ENCODE results near the gene STXBP4.

Gene STXBP4

GRCh38 chr17:55140809-55141208 is 172.2 kb downstream of the STXBP4 start:
- H3K4me1 Mint-ChIP-seq (ENCODE audit: low read depth) = no peaks in the 10 kb centered on the region
- H3K4me3 Mint-ChIP-seq = no peak overlapping the region
- no peaks in the 10 kb centered on the region for H3K27me3 Mint-ChIP-seq
- intact Hi-C loops (cut with micrococcal nuclease) = no loop called here
- no peaks in the 10 kb centered on the region for H3K36me3 Mint-ChIP-seq (ENCODE audit: low read depth)
- no peaks in the 10 kb centered on the region for H3K9me3 Mint-ChIP-seq
- H3K27ac Mint-ChIP-seq = no peak overlapping the region

GRCh38 chr17:55144518-55144917 is 176.0 kb downstream of the STXBP4 start:
- Mint-ChIP-seq H3K36me3 (ENCODE audit: low read depth) (no peaks in the 10 kb centered on the region), H3K27me3 (no peaks in the 10 kb centered on the region), H3K4me1 (ENCODE audit: low read depth) (no peaks in the 10 kb centered on the region), H3K27ac (no peak overlapping the region), H3K9me3 (no peaks in the 10 kb centered on the region), H3K4me3 (no peak overlapping the region)
- intact Hi-C loops (cut with micrococcal nuclease) = no loop called here

GRCh38 chr17:55149485-55149884 is 180.9 kb downstream of the STXBP4 start:
- H3K4me1 Mint-ChIP-seq (ENCODE audit: low read depth) = no peaks in the 10 kb centered on the region
- H3K4me3 Mint-ChIP-seq = no peak overlapping the region
- H3K27me3 Mint-ChIP-seq = no peaks in the 10 kb centered on the region
- no peak overlapping the region for H3K27ac Mint-ChIP-seq
- no peaks in the 10 kb centered on the region for H3K9me3 Mint-ChIP-seq
- no peaks in the 10 kb centered on the region for H3K36me3 Mint-ChIP-seq (ENCODE audit: low read depth)
- intact Hi-C loops (cut with micrococcal nuclease) = no loop called here

DNA sequence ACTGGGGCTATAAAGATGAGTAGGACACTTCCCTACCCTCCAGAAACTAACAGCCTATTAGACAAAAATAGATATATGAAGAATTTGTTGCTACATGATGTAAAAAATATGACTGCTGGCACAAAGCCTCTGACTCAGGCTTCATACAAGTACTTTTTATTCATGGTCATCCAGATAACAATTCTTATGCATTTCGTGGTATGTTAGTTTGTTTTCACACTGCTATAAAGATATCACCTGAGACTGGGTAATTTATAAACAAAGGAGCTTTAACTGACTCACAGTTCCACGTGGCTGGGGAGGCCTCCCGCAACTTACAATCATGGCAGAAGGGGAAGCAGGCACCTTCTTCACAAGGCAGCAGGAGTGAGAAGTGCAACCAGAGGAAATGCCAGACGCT is 183.7 kb downstream of the STXBP4 start:
- Mint-ChIP-seq H3K27ac (no peak overlapping the region), H3K4me3 (no peak overlapping the region), H3K36me3 (ENCODE audit: low read depth) (no peaks in the 10 kb centered on the region), H3K9me3 (no peaks in the 10 kb centered on the region), H3K27me3 (no peaks in the 10 kb centered on the region), H3K4me1 (ENCODE audit: low read depth) (no peaks in the 10 kb centered on the region)
- intact Hi-C loops (cut with micrococcal nuclease) = no loop called here

DNA sequence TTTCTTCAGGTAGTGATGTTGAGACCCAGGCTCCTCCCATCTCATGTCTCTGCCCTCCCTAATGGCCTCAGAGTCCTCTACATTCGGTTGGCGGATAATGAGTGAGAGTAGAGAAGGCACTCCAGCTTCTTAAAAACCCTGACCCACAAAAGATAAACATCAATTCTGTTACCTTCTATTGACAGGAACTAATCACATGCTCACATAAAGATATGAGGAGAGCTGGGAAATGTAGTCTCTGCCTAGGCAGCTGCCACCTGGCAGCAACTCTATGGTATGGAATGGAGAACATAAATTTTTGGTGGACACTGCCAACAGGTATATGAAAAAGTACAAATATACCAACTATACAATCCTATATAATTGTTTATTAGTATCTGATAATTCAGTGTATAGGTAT is 185.5 kb downstream of the STXBP4 start:
- Mint-ChIP-seq H3K4me1 (ENCODE audit: low read depth) (no peaks in the 10 kb centered on the region), H3K36me3 (ENCODE audit: low read depth) (no peaks in the 10 kb centered on the region), H3K4me3 (no peak overlapping the region), H3K27me3 (no peaks in the 10 kb centered on the region), H3K9me3 (no peaks in the 10 kb centered on the region), H3K27ac (no peak overlapping the region)
- intact Hi-C loops (cut with micrococcal nuclease) = no loop called here

DNA sequence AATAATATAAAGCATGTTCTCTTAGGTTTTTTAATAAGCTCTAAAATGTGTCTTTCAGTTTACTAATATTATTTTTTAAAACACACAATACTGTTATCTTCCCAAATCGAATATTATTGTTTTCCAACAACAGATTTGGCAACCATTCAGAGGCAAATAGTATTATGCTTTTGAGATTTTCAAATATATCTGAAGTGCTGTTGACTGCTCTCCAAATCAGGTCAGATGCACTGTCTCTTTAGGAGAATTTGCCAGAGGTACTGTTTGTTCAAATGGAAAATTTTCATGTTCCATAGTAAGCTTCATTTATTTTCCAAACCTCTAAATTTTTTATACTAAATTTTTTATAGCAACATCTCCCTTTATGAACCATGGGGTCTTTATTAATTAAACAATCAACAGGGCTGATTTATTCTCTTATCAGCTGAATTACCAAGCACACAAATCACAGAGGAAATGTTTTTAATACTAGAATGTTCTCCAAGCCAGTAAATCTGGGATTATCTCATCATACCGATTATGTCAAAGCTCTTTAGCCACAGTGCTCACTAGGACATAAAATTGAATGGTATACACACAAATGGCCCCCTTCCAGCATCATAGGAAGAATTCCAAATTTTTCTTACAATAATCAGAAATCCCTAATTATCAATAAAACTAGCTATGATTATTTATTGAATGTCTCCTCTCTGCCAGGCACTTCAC is 187.4 kb downstream of the STXBP4 start:
- no peak overlapping the region for H3K27ac Mint-ChIP-seq
- H3K36me3 Mint-ChIP-seq (ENCODE audit: low read depth) = no peaks in the 10 kb centered on the region
- no peaks in the 10 kb centered on the region for H3K4me1 Mint-ChIP-seq (ENCODE audit: low read depth)
- no peaks in the 10 kb centered on the region for H3K9me3 Mint-ChIP-seq
- H3K27me3 Mint-ChIP-seq = no peaks in the 10 kb centered on the region
- intact Hi-C loops (cut with micrococcal nuclease) = no loop called here
- H3K4me3 Mint-ChIP-seq = no peak overlapping the region

DNA sequence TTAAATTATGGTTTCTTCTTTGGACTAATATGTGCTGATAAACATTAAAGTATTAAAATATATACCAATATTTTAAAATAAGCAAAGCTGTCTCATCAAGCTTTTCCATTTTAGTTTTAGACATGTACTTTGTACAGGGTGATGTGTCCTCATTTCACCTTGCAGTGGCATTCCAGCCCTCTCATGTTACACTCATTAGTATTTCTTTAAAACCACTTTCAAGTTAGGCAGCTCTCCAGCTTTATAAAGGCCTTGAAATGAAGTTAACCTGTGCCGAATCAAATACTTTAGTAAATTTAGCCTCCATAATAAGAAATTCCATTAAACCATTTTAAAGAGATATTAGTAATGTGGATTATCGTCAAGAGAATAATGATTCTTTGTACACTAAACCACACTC is 188.6 kb downstream of the STXBP4 start:
- H3K9me3 Mint-ChIP-seq = no peaks in the 10 kb centered on the region
- intact Hi-C loops (cut with micrococcal nuclease) = no loop called here

DNA sequence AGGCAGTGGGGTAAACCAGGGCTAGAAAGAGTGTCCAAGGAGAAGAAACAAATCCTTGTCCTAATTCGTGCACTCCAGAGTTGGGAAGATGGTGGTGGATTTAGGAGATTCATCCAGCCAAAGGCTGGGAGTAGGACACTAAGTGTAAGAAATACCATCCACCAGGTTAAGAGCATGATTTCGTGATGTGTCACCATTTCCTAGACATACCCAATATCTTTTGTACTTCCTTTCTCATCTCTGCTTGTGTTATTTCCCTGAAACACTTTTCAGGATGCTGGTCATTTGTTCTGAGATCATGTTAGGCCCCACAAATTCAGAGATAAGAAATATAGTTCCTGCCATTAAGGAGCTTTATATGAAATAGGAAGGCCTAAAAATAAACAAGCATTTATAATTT is 189.9 kb downstream of the STXBP4 start:
- Mint-ChIP-seq H3K4me1 (ENCODE audit: low read depth) (no peaks in the 10 kb centered on the region), H3K4me3 (no peak overlapping the region), H3K36me3 (ENCODE audit: low read depth) (no peaks in the 10 kb centered on the region), H3K27ac (no peak overlapping the region), H3K9me3 (no peaks in the 10 kb centered on the region), H3K27me3 (no peaks in the 10 kb centered on the region)
- intact Hi-C loops (cut with micrococcal nuclease) = no loop called here

More for the DNA sequence above, 188.6 kb downstream of the STXBP4 start:
- Mint-ChIP-seq H3K4me3 (no peak overlapping the region), H3K4me1 (ENCODE audit: low read depth) (no peaks in the 10 kb centered on the region), H3K36me3 (ENCODE audit: low read depth) (no peaks in the 10 kb centered on the region), H3K27me3 (no peaks in the 10 kb centered on the region), H3K27ac (no peak overlapping the region)

DNA sequence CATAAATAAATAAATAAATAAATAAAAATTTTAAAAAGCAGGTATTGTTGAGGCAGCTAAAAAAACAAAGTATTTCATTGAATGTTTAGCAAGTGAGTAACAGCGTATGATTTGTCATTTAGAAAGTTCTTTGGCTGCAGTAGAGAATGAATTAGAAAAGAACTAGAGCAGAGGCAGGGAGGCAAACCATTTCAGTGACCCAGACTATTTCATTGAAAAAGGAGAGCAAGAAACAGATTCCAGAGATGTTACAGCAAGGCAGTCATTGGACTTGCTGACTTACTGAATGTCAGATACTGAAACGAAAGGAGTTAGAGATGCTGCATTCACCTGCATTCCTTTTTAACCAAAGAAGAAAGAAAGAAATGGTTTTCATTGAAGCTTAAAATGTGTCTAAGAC is 190.7 kb downstream of the STXBP4 start:
- Mint-ChIP-seq H3K9me3 (no peaks in the 10 kb centered on the region), H3K36me3 (ENCODE audit: low read depth) (no peaks in the 10 kb centered on the region), H3K27me3 (no peaks in the 10 kb centered on the region), H3K4me1 (ENCODE audit: low read depth) (no peaks in the 10 kb centered on the region), H3K27ac (no peak overlapping the region), H3K4me3 (no peak overlapping the region)
- intact Hi-C loops (cut with micrococcal nuclease) = no loop called here

GRCh38 chr17:55160501-55160900 is 191.9 kb downstream of the STXBP4 start:
- Mint-ChIP-seq H3K36me3 (ENCODE audit: low read depth) (no peaks in the 10 kb centered on the region), H3K9me3 (no peaks in the 10 kb centered on the region), H3K4me1 (ENCODE audit: low read depth) (no peaks in the 10 kb centered on the region), H3K27ac (no peak overlapping the region), H3K27me3 (no peaks in the 10 kb centered on the region), H3K4me3 (no peak overlapping the region)
- intact Hi-C loops (cut with micrococcal nuclease) = no loop called here

DNA sequence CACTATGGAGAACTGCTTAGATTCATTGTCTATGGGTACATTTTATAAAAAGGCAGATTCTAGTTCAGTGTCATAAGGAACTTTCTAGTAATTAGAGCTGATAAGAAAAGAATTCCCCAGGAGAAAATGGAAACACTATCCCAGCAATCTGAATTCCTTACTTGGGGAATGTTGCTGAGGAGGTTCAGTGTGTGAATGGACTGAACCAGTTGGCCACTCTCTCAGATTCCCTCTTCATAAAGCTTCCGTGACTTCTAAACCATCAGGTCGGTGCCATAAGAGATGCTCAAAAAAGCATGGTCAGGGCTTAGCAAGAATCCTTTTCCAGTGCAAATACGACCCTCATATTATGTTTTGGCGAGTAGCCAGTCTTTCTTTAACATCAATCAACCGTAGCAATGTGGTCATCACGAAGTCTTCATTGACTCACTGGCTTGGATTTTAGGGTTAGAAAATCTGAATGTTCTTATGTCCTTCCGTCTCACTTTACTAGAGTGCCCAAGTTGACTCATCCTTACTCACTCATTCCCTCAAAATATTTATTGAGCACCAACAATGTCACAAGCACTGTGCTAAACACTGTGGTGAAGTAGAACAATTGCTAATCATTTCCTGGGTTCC is 193.5 kb downstream of the STXBP4 start:
- Mint-ChIP-seq H3K27me3 (no peaks in the 10 kb centered on the region), H3K9me3 (no peaks in the 10 kb centered on the region), H3K4me1 (ENCODE audit: low read depth) (no peaks in the 10 kb centered on the region), H3K36me3 (ENCODE audit: low read depth) (no peaks in the 10 kb centered on the region), H3K27ac (no peak overlapping the region), H3K4me3 (no peak overlapping the region)
- intact Hi-C loops (cut with micrococcal nuclease) = no loop called here

DNA sequence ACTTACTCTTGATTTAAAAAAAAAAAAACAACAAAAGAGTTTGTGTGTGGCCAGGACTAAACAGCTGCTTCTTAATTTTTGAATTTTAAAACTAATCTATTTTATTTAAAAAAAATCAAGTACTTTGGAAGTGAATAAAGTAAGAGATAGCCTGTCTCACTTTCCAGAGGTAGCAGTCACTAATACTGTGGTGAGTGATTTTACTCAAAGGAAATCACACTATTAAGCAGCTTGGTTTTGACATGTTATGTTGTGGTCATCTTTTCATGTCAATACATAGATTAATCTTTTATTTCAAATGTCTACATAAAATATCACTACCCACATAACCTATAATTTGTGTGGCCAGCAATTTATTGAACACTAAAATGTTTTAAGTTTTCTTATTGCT is 194.0 kb downstream of the STXBP4 start:
- Mint-ChIP-seq H3K27me3 (no peaks in the 10 kb centered on the region), H3K36me3 (ENCODE audit: low read depth) (no peaks in the 10 kb centered on the region), H3K27ac (no peak overlapping the region), H3K4me3 (no peak overlapping the region), H3K9me3 (no peaks in the 10 kb centered on the region), H3K4me1 (ENCODE audit: low read depth) (no peaks in the 10 kb centered on the region)
- intact Hi-C loops (cut with micrococcal nuclease) = no loop called here

GRCh38 chr17:55163408-55163807 is 194.8 kb downstream of the STXBP4 start:
- no peak overlapping the region for H3K4me3 Mint-ChIP-seq
- H3K27me3 Mint-ChIP-seq = no peaks in the 10 kb centered on the region
- no peaks in the 10 kb centered on the region for H3K36me3 Mint-ChIP-seq (ENCODE audit: low read depth)
- H3K9me3 Mint-ChIP-seq = no peaks in the 10 kb centered on the region
- no peak overlapping the region for H3K27ac Mint-ChIP-seq
- intact Hi-C loops (cut with micrococcal nuclease) = no loop called here
- H3K4me1 Mint-ChIP-seq (ENCODE audit: low read depth) = no peaks in the 10 kb centered on the region

DNA sequence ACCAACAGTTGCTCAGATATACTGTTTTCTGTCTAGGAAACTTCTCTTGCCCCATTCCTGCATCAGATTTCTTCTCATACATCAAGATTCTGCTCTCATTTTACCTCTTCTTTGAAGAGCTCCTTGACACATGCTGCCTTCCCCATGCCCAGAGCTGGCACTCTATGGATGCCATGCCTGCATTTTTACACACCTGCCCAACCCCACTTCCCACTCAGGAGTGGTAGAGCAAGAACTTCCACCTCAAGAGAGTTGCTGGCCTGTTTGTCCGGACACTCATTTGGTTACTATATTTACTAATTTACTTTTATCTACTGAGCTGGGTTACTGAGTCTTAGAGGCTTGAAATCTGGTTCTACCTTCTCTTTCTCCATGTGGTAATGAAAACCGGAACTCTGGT is 197.9 kb downstream of the STXBP4 start:
- Mint-ChIP-seq H3K4me3 (no peak overlapping the region), H3K27ac (no peak overlapping the region), H3K27me3 (no peaks in the 10 kb centered on the region), H3K36me3 (ENCODE audit: low read depth) (no peaks in the 10 kb centered on the region), H3K4me1 (ENCODE audit: low read depth) (no peaks in the 10 kb centered on the region), H3K9me3 (no peaks in the 10 kb centered on the region)
- intact Hi-C loops (cut with micrococcal nuclease) = no loop called here
